ENCODE data around the gene ZCCHC7.
"Not testable (repeated sequence)": the region's sequence is repeated elsewhere in the genome, so short reads cannot be mapped to it uniquely, and the experiment has no call there.

The ZCCHC7 gene

DNA sequence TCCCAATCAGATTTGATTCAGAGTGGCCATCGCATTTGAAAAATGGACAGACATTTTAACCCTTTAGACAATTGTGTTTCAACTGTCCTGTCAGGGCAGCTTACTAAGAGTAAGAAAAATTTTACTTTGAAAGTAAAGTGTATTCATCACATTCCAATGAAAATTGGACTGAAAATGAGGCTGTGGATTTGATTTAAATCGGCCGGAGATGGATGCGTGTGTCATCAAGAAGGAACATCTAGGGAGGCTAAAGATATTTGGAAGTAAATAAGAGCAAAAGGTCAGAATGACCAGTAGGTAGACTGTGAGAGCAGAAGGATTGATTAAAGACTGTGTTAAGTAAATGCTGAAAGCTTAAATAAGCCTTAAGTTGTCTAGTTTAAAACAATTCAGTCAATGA lies 1.5 kb downstream of the ZCCHC7 start:
- no peak for DNase-seq

GRCh38 chr9:37126214-37126788 lies 5.9 kb downstream of the ZCCHC7 start:
- no peak for DNase-seq

GRCh38 chr9:37127018-37127417 lies 6.6 kb downstream of the ZCCHC7 start:
- DNase-seq, result no peak

DNA sequence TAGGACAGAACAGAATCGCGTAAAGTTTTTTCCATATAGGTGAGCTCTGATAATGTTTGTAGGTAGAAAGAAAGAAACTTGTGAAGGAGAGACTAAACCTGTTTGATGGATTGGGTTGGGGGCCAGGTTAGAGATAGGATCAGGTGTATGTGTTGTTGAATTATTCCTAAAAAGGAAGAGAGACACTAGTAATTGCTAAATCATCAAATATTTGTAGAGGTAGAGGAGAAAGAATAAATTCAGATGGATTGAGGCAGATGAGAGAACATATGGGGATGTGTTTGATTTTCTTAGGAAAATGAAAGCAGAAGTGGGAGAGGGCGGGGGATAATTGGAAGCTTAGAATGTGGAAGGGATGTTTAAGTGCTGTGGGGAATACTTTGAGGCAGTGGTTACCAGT lies 7.7 kb downstream of the ZCCHC7 start:
- DNase-seq, result no peak

DNA sequence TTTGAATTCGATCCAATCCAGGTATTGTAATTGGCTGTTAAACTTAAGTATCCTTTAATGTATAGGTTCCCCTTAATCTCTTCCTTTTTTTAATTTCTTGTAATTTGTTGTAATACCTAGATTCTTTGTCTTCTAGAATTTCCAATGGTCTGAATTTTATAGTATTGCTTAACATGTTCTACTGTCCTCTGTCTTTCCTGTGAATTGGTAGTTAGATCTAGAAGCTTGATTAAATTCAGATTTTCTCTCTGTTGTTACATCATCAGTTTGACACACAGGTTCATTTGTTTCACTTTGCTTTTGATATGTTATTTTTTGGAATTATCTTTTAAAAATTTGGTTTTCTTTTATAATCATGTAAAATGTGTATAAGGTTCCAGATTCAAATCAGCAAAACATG lies 13.8 kb downstream of the ZCCHC7 start:
- DNase-seq, result no peak

DNA sequence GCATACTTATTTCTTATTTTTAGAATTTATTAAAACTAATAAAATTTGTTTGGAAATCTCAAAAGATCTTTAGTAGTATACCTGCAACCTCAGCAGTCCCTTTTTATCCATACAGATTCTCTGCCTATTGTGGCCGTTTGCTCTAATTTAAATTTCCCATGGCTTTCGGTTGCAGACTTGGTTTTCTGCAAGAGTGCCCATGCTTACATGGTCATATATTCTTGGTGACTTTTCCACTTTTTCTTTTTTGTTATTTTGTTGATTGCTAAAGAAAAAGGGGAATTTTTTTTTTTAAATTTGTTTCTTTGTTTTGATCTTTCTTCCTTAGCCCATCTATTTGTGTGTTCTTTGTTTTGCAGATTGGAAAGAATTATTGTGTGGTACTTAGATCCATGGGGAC lies 20.6 kb downstream of the ZCCHC7 start:
- DNase-seq, result no peak

- no peak for DNase-seq
Observed at GRCh38 chr9:37144762-37145161, 24.4 kb downstream of the ZCCHC7 start.

GRCh38 chr9:37146410-37146809 lies 26.0 kb downstream of the ZCCHC7 start:
- DNase-seq, result no peak

- DNase-seq, result no peak
Observed at GRCh38 chr9:37148181-37148580, 27.8 kb downstream of the ZCCHC7 start.

DNA sequence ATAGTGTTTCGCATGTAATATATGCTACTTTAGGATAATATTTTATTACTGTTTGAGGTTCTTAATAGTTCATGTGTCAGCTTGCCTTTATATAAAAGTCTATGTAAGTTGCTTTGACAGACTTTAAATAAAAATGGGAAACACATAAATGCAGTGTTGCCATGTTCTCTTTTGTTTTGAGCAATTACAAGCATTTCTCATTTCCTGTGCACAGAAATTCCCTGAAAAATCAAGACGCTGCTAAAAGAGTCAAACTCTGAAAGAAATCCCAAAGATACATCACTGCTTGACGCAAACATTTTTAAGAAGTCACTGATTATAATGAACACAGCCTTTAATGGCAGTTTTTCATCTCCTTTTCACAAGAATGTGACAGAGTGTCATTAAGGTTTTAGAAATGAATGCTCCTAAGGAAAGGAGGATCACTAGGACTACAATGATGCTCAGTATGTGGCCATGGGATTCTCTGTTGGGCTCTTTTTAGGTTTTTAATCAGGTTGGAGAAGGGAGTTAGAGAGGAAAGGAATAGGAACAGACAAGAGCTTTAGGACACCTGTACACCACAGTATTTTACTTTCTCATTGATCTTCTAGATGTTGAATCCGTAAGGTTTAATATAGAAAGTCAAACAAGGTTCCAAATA lies 29.4 kb downstream of the ZCCHC7 start:
- DNase-seq, result no peak

- DNase-seq, result no peak
Observed at GRCh38 chr9:37150415-37150814, 30.0 kb downstream of the ZCCHC7 start.

GRCh38 chr9:37151812-37152211 lies 31.4 kb downstream of the ZCCHC7 start:
- no peak for DNase-seq

- no peak for DNase-seq
Observed at GRCh38 chr9:37152365-37152764, 32.0 kb downstream of the ZCCHC7 start.

DNA sequence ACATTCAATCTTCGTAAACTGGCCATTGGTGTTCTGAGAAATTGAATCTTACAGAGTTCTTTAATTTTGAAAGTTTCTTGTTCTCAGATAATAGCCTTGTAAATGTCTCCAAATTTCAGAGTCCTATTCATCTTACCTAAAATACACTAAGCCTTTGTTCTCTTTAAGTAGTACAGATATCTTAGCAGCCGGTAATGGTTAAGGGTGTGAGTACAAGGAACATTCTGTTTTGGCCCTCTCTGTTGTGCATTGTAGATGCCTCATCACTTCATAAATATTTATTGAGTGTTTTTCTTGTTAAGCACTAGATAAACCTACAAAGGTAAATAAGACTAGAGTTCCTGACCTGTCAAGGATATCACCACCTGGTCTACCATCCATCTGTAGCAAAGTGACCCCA lies 35.2 kb downstream of the ZCCHC7 start:
- DNase-seq, result no peak

- no peak for DNase-seq
Observed at GRCh38 chr9:37156205-37156604, 35.8 kb downstream of the ZCCHC7 start.

DNA sequence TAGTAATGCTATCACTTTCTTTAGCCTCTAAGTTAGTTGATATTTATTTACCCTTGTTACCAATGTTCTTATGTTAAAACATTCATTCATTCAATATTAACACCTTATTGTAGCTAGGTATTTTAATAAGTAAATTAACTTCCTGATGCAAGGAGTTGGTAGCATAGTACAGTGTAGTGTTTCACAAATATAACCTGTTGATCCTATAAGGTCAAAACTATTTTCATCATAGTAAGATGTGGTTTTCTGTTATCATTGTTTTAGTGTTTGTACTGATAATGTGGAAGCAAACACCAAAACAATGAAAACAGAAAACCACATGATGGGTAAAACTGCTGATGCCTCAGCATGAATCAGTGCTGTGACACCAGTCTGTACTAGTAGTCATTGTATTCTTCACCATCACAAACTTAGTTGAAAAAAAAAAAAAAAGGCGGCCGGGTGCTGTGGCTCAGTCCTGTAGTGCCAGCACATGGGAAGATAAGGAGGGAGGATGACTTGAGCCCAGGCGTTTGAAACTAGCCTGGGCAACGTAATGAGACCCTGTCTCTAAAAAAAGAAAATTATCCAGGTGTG lies 36.5 kb downstream of the ZCCHC7 start:
- no peak for DNase-seq

DNA sequence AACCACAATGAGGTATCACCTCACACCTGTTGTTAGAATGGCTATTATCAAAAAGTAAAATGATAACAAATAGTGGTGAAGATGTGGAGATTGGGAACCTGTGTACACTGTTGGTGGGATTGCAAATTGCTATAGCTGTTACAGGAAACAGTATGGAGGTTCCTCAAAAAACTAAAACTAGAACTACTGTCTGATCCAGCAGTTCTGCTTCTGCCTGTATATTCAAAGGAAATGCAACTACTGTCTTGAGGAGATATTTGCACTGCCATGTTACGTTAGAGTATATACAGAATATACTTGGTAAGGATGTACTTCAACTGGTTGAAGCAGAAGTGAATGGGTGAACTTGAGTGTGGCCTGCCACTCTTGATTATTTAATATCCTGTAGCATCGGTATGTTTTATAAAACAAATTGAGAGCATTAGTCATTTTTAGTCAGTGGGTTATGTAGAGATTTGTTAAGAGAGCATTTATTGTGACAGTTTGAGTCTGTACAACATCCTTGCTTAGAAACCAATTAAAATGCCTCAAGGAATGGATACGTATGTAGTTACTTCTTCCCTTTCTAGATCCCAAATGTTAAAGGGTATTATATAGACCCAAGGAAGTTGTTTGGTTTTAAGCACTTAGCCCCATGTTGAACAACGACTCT lies 37.5 kb downstream of the ZCCHC7 start:
- DNase-seq, result no peak

GRCh38 chr9:37163299-37163698 lies 42.9 kb downstream of the ZCCHC7 start:
- DNase-seq, result no peak

DNA sequence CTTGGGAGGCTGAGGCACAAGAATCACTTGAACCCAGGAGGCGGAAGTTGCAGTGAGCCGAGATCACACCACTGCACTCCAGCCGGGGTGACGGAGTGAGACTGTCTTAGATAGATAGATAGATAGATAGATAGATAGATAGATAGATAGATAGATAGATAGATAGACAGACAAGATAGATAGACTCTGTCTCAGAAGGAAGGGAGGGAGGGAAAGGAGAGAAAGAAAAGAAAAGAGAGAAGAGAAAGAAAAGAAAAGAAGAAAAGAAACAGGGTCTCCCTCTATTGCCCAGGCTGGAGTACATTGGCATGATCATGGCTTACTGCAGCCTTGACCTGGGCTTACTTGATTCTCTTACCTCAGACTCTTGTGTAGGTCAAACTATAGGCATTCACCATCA lies 44.0 kb downstream of the ZCCHC7 start:
- not testable (repeated sequence) for DNase-seq

- DNase-seq, result no peak
Observed at GRCh38 chr9:37165644-37166043, 45.3 kb downstream of the ZCCHC7 start.

- DNase-seq, result no peak
Observed at GRCh38 chr9:37167456-37168047, 47.2 kb downstream of the ZCCHC7 start.

DNA sequence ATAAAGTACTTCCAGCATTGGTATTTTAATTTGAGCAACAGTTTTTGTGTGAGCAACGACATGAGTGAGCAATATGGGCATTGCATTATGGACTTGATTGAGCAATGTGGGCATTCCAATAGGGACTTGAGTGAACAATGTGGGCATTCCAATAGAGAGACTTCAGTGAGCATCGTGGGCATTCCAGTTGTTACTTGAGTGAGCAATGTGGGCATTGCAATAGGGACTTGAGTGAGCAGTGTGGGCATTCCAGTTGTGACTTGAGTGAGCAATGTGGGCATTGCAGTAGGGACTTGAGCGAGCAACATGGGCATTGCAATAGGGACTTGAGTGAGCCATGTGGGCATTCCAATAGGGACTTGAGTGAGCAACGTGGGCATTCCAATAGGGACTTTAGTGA lies 52.2 kb downstream of the ZCCHC7 start:
- no peak for DNase-seq

GRCh38 chr9:37174247-37174646 lies 53.9 kb downstream of the ZCCHC7 start:
- DNase-seq, result no peak

DNA sequence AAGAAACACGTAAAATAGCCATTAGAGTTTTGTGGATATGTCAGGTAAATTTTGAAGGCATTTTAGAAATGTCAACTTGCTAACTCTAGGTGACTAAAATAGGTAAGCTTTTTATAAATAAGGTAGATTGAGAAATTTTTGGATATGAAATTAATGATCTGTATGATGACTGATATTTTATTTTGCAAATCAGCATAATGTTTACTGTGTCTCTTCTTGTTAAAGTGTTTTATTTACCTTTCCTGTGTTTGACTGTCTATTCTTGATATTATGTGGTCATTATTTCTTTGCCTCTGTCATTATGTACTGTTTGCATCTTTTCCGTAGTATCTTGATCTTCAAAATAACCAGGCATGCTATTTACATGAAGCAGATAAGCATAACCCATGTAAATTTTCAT lies 58.4 kb downstream of the ZCCHC7 start:
- DNase-seq, result no peak

Data from stimulated activated naive CD4-positive, alpha-beta T cell treated with Interleukin-2 at 50 U/mL for 16 hours (primary cell).